GM21423 (cell line): ENCODE measurements around the gene RFT1.

Source experiments
- ATAC-seq: cut with Tn5 transposase; IDR thresholded peaks from one replicate; pipeline ENCODE4 v1.9.1; 2021; ENCODE audit warnings: mild to moderate bottlenecking, moderate library complexity; ENCODE audit not compliant: unreplicated experiment

RFT1 gene

DNA sequence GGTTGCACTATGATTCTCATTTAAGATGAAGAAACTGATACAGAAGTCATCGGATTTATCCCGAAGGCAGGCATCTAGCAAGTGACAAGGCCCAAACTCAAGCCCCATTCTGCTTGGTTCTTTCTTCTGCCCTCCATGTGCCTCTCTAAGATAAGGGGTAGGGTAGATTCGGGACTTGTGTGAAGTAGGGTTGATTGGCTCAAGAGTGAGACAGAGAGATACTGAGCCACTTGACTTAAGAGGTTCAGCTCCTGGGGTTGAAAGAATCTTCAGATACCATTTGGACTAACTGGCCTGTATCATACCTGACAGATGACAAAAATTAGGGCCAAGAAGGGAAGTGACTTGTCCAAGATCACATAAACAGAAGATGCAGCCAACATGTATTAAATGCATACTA lies 891 bp downstream of the RFT1 start:
- ATAC-seq: no peak

- no peak for ATAC-seq
These were observed 3.6 kb downstream of the RFT1 start for GRCh38 chr3:53126601-53127000.

GRCh38 chr3:53123953-53124352 lies 6.3 kb downstream of the RFT1 start:
- ATAC-seq: no peak

- no peak for ATAC-seq
These were observed 6.7 kb downstream of the RFT1 start for GRCh38 chr3:53123510-53123909.

GRCh38 chr3:53122933-53123305 lies 7.3 kb downstream of the RFT1 start:
- ATAC-seq: no peak

GRCh38 chr3:53122255-53122932 lies 7.8 kb downstream of the RFT1 start:
- ATAC-seq: no peak

DNA sequence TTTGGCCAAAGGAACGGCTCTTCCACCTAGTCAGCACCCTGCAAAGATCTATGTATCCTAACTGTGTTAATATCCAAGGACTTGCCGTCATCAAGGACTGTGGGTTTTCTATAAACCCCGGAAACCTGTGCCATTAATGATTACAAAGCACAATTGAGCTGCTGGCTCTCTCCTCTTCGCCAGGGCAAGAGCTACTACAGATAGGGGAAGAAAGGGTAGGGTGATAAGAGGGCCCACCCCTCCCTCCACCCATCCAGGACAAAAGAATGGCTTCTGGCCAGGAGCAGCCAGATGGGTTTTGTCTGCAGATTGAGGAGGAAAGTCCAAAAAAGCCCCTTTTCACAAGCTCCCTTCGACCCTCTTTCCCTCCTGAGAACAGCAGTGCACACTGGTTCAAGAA lies 9.9 kb downstream of the RFT1 start:
- no peak for ATAC-seq

DNA sequence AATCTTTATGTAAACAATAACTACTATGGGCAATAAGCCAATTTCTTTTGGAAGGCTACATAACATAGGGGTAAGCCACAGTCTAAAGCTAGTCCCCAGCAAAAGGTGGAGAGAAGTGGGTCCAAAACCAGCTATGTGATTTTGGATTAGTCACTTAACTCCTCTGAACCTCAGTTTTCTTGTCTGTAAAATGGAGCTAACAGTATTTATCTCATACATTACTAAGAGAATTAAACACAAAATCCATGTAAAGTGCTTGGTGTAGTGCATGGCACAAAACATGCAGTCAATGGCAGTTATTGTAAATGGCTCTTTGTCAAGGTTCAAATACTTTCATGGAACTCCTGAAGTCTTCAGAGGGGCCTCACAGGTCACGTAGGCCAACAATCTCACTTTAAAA lies 13.3 kb downstream of the RFT1 start:
- ATAC-seq: no peak

DNA sequence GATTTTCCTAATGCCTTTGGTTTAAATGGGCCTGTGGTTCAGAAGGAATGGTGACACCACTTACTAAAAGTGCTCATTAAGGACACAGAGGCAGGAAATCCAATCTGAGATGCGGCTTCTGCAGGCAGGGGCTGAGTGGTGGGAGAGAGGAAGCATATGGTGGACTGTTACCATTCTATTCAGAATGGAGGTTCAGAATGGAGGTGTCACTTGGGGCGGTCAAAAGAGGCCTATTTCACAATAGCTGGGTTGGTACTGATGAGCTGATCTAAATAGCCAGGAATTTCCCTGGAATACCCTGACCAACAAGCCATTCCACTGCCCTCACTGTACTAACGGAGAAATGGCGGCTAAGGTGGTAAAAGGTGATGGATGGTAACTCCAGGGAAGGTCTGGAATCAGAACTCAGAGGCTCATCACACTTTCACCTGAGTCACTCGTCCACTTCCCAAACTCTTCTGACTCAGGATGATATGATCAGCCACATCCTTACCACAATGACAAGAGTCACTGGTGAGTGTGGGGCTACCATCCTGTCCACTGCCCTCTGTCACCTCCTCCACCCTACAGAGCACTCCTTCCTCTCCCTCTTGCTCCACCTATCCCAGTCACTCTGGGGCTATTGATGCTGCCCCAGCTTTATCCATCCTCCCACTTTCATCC lies 15.7 kb downstream of the RFT1 start:
- ATAC-seq: no peak

DNA sequence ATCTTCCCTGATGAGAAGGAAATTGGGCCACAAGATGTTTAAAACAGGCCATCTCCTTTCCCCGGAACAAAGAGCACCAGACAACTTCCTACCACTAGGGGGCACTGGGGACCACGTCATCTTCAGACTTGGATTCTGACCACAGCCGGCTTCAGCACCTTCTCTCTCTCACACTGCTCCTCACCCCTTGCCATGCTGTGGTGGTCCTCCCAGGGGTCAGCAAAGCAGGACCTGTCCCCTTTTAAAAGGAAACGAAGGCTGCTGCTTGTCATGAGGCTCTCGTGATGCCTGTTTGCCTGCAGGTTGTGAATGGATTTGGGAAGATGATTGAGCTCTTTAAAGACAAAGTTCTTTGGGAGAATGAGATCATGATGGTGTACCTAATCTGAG lies 16.2 kb downstream of the RFT1 start:
- ATAC-seq: peak; percentile 56

- ATAC-seq: peak; percentile 9
These were observed 16.8 kb downstream of the RFT1 start for GRCh38 chr3:53113293-53114010.

- no peak for ATAC-seq
These were observed 18.4 kb downstream of the RFT1 start for GRCh38 chr3:53111822-53112221.

DNA sequence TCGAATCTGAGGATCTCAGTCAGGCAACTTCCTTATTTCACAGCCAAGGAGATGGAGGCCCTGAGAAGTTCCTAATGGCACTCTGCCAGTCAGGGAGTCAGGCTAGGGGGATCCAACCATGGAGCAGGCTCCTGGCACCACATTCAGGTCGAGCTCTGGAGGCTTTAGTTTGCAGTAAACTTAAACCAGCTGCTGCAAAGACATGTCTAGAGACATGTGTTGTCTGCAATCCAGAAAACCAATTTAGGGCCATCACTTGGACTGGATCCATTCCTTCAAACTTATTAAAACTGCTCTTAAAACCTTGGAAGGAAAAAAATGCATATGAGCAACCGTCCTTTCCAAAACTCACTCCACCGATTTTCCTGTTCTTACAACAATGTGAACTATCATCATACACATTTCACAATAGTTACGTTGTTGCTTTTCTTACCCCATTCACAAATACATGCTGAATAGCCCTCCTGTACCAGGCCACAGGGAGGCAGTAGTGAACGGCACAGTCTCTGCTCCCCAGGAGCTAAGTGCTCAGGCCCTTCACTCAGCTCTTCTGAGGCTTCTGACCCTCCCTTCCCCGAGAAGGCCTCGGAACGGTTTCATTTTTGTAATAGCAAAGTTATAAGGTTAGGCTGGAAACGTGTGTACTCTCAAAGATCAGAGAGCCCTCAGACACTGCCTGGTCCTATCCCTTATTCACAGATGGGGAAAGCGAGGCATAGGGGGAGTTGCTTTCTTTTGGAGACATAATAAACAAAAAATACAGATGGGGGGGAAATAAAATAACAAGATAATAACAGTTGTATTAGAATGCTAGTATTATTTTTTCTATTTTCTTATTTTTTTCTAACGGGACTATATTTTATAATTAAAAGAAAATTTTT lies 20.1 kb downstream of the RFT1 start:
- ATAC-seq: no peak

DNA sequence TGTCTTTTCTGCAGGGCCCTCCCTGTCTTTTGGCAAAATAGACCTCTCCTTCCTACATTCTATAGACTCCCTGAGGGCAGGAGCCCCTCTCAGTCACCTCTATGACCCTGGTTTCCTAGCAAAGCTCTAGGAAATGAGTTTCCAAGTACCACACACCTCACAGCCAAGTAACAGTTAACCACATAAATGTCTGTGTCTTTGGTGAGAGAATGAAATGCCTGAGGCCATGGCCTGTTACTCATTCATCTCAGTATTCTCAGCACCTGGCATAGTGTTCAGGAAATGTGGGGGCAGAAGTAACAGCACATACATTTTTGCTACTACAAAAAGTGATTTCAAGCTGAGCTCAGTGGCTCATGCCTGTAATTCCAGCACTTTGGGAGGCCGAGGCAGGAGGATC lies 21.0 kb downstream of the RFT1 start:
- no peak for ATAC-seq

DNA sequence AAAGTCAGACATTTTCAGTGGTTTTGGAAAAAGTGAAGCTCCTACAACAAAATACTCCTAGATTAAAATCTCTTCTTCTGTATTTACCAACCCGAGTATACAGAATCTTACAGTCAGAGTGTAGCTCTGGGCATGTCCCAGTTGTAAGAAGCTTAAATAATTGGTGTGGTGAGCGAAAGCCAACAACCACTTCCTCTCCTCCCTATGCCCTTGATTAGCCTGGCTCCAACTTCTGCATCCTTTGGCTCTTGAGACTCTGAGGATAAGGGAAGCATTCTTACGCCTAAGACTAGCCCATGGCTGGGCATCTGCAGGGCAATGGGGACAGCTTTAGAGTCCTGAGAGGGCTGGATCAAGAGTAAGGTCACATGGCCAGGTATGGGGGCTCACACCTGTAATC lies 25.5 kb downstream of the RFT1 start:
- ATAC-seq: no peak

- no peak for ATAC-seq
These were observed 26.6 kb downstream of the RFT1 start for GRCh38 chr3:53103397-53104296.

- peak; percentile 84 for ATAC-seq
These were observed 27.6 kb downstream of the RFT1 start for GRCh38 chr3:53102601-53103147.

- no peak for ATAC-seq
These were observed 28.3 kb downstream of the RFT1 start for GRCh38 chr3:53101956-53102355.

DNA sequence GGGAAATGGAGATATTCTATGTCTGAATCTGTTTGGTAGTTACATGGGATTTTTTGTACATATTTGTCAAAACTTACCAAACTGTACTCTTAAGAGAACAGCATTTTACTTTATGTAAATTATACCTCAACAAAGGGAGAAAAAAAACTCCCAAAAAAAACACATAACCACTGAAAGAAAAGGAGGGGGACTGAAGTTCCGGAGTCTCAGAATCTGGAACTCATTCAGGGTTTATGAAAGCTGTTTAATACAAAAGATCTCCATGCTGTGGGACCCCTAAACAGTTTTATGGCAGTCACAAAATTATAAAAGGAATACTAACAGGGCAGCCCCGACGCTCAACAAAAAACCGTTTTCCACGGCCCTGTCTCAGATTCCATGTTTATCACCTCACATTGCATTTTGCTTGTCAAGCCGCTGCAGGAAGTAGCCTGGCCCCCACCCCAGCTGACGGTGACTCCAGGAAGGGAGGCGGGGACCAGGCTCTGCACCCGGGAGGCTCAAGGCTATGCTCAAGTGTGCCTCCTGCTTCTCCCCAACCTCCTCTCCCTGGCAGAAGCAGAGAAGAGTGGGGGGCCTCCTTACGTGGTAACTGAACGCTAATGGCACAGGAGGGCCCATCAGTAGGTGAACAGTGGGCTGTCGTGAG lies 29.3 kb downstream of the RFT1 start:
- no peak for ATAC-seq
